GM18907 (cell line): ENCODE results near the gene APOM.

Experiments used
- ATAC-seq: cut with Tn5 transposase; IDR thresholded peaks from one replicate; pipeline ENCODE4 v1.9.1; 2021; ENCODE audit warnings: mild to moderate bottlenecking, moderate library complexity; ENCODE audit not compliant: unreplicated experiment

The APOM gene

GRCh38 chr6:31702819-31703716 is 47.4 kb downstream of the APOM start, which contains the start of gene ABHD16A:
ABHD16A (minus strand) TSS chr6:31703324; CDS start chr6:31703281, 43 bp downstream.
- peak; percentile 80 for ATAC-seq

GRCh38 chr6:31705931-31706330 is 50.2 kb downstream of the APOM start:
- ATAC-seq, result no peak

- no peak for ATAC-seq
These were observed 50.9 kb downstream of the APOM start, which contains the start of gene LY6G6F for GRCh38 chr6:31706599-31706998. LY6G6F (plus strand) TSS chr6:31706866; CDS start chr6:31706907, 41 bp downstream.

GRCh38 chr6:31707701-31708100 is 52.0 kb downstream of the APOM start:
- no peak for ATAC-seq
